Astrocyte (in vitro differentiated cells and primary cell): Measurements from ENCODE around the gene ALAD. TPM values are rescaled to one million over a fixed set of nuclear protein-coding genes. Genes with fewer than 3 reads are reported as not detected.

Experiments used
- DNase-seq: peaks from one replicate; pipeline ENCODE4 v3.0.0-alpha.2; 2010; ENCODE audit warnings: low read depth
- FAIRE-seq: peaks from 2 replicates; lab custom pipeline; 2011; peaks lifted over from hg19 to GRCh38; lab: Jason Lieb, UNC
- H2AFZ ChIP-seq: 2 replicates; pipeline ENCODE4 v1.6.0; 2012; ENCODE audit warnings: low read depth, low read length, inconsistent platforms
- H3K27ac ChIP-seq: 2 replicates; pipeline ENCODE4 v1.5.1; 2011; ENCODE audit warnings: low read depth, low read length, inconsistent platforms
- H3K27me3 ChIP-seq: 2 replicates; pipeline ENCODE4 v1.6.0; 2011; ENCODE audit warnings: low read length, inconsistent platforms; ENCODE audit not compliant: insufficient read depth
- H3K36me3 ChIP-seq: 2 replicates; pipeline ENCODE4 v1.5.1; 2011; ENCODE audit warnings: low read length, inconsistent platforms; ENCODE audit not compliant: insufficient read depth
- H3K4me1 ChIP-seq: 2 replicates; pipeline ENCODE4 v1.5.1; 2011; ENCODE audit warnings: low read length, inconsistent platforms; ENCODE audit not compliant: insufficient read depth
- H3K4me2 ChIP-seq: 2 replicates; pipeline ENCODE4 v1.6.0; 2012; ENCODE audit warnings: low read length, inconsistent platforms
- H3K4me3 ChIP-seq: 2 replicates; pipeline ENCODE4 v1.5.1; 2011; ENCODE audit warnings: low read depth, mild to moderate bottlenecking, low read length, inconsistent platforms; ENCODE audit not compliant: insufficient read depth
- H3K79me2 ChIP-seq: 2 replicates; pipeline ENCODE4 v1.6.0; 2012; ENCODE audit warnings: mild to moderate bottlenecking, low read length, inconsistent platforms; ENCODE audit not compliant: insufficient read depth
- H3K9ac ChIP-seq: 2 replicates; pipeline ENCODE4 v1.6.0; 2012; ENCODE audit warnings: mild to moderate bottlenecking, low read length, inconsistent platforms
- H3K9me3 ChIP-seq: 2 replicates; pipeline ENCODE4 v1.5.1; 2012; ENCODE audit warnings: low read depth, mild to moderate bottlenecking, low read length, inconsistent platforms; ENCODE audit not compliant: insufficient read depth
- H4K20me1 ChIP-seq: 2 replicates; pipeline ENCODE4 v1.6.0; 2012; ENCODE audit warnings: low read length, inconsistent platforms; ENCODE audit not compliant: insufficient read depth
- H3K27ac Mint-ChIP-seq: one replicate; pipeline ENCODE4 v1.8.0; 2021; ENCODE audit warnings: mild to moderate bottlenecking, mixed read lengths; ENCODE audit not compliant: unreplicated experiment
- H3K27me3 Mint-ChIP-seq: one replicate; pipeline ENCODE4 v1.8.0; 2021; ENCODE audit warnings: low read depth, mixed read lengths; ENCODE audit not compliant: unreplicated experiment
- H3K36me3 Mint-ChIP-seq: one replicate; pipeline ENCODE4 v1.8.0; 2021; ENCODE audit warnings: low read depth, mixed read lengths; ENCODE audit not compliant: unreplicated experiment
- H3K4me1 Mint-ChIP-seq: one replicate; pipeline ENCODE4 v1.8.0; 2021; ENCODE audit warnings: low read depth, mixed read lengths; ENCODE audit not compliant: unreplicated experiment
- H3K4me3 Mint-ChIP-seq: one replicate; pipeline ENCODE4 v1.8.0; 2021; ENCODE audit warnings: mild to moderate bottlenecking, moderate library complexity, mixed read lengths; ENCODE audit not compliant: unreplicated experiment
- H3K9me3 Mint-ChIP-seq: one replicate; pipeline ENCODE4 v1.8.0; 2021; ENCODE audit warnings: mild to moderate bottlenecking, mixed read lengths; ENCODE audit not compliant: unreplicated experiment
- EZH2 ChIP-seq: IDR thresholded peaks from 2 replicates; pipeline ENCODE4 v1.6.1; 2012; ENCODE audit warnings: mild to moderate bottlenecking, low read length, inconsistent platforms; ENCODE audit not compliant: insufficient read depth
- total RNA-seq: library from RNA; stranded (reverse); gene quantifications from 2 replicates; pipeline ENCODE4 v1.2.1, GENCODE V29; 2021
- TF ChIP-seq, protein P1 (sequence below): IDR thresholded peaks from 2 replicates; pipeline ENCODE4 v1.5.1; 2011; ENCODE audit warnings: low read depth, mild to moderate bottlenecking, inconsistent platforms, low read length, moderate library complexity; ENCODE audit not compliant: insufficient read depth

Gene ALAD
- total RNA-seq, 1 donor from 2014 or later: 20.7 TPM

DNA sequence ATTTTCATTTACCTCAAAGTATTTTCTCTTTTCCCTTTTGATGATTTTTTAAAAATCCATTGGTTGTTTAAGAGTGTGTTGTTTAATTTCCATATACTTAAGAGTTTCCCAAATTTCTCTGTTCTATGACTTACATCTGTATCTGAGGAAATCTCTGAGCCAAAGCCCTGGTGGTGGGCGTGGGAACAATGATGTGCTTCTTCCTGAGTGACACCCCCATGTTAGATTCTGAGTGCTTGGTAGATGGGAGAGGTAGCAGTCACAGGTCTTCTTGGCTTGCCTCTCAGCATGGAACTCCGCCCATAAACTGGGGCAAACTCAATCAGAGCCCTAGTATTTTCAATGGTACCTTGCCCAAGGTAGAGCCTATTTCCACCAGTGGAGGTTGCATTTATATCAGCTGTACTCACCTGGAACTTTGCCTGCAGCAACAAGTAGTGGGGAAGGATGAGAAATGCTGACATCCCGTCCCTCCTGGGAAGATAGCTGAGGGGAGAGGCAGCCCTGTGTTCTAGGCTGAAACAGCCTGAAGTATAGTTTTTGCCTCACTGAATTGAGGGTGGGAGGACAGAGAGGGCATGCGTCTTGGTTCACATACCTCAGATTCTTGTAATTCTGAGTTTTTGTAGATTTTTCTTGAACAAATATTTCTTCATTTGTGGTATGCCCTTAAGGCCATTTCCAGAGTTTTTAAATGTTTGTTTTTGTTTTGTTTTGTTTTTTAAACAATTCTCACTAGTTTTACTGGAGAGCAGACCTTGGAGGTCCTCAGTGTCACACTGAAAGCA is 35.8 kb upstream of the ALAD start:
- Histone ChIP-seq H2AFZ (no peak overlapping the region), H3K36me3 (no peaks in the 10 kb centered on the region), H3K4me2 (no peak overlapping the region), H3K9me3 (no peaks in the 10 kb centered on the region), H3K4me3 (no peak overlapping the region), H3K4me1 (no peaks in the 10 kb centered on the region), H3K9ac (no peak overlapping the region), H3K27me3 (no peaks in the 10 kb centered on the region), H4K20me1 (no peaks in the 10 kb centered on the region), H3K27ac (no peak overlapping the region), H3K79me2 (no peaks in the 10 kb centered on the region)
- peaks cover 1% of the 10 kb centered on the region for H3K36me3 Mint-ChIP-seq
- peaks cover 5% of the 10 kb centered on the region for H3K4me1 Mint-ChIP-seq
- TF ChIP-seq, protein P1, sequence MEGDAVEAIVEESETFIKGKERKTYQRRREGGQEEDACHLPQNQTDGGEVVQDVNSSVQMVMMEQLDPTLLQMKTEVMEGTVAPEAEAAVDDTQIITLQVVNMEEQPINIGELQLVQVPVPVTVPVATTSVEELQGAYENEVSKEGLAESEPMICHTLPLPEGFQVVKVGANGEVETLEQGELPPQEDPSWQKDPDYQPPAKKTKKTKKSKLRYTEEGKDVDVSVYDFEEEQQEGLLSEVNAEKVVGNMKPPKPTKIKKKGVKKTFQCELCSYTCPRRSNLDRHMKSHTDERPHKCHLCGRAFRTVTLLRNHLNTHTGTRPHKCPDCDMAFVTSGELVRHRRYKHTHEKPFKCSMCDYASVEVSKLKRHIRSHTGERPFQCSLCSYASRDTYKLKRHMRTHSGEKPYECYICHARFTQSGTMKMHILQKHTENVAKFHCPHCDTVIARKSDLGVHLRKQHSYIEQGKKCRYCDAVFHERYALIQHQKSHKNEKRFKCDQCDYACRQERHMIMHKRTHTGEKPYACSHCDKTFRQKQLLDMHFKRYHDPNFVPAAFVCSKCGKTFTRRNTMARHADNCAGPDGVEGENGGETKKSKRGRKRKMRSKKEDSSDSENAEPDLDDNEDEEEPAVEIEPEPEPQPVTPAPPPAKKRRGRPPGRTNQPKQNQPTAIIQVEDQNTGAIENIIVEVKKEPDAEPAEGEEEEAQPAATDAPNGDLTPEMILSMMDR: no peak
- TF ChIP-seq EZH2: no peak
- no peak overlapping the region for H3K4me3 Mint-ChIP-seq
- peaks cover 10% of the 10 kb centered on the region for H3K27me3 Mint-ChIP-seq
- no peak overlapping the region for H3K27ac Mint-ChIP-seq
- FAIRE-seq (no peak), DNase-seq (peak; percentile 14)
- peaks cover 5% of the 10 kb centered on the region for H3K9me3 Mint-ChIP-seq

DNA sequence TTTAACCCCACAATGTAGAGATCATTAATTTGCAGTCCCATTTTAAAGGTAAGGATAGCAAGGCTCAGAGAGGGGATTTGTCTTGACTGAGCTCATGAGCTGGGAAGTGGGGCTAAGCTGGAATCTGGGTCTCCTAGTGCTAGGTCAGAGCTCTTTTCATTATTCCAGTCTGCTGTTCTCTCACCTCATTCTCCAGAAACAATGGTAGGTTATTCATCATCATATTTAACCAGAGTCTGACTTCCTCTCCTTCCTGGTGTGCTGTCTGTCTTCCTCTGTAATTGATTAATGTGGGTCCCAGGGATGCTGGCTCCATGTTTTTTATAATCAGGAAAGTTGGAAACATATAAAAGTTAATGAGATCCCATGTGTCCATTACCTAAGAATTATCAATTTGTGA is 30.1 kb upstream of the ALAD start:
- no peak overlapping the region for H3K27ac ChIP-seq
- Mint-ChIP-seq H3K36me3 (peaks cover 1% of the 10 kb centered on the region), H3K9me3 (no peaks in the 10 kb centered on the region), H3K27me3 (peaks cover 28% of the 10 kb centered on the region), H3K4me1 (no peaks in the 10 kb centered on the region), H3K4me3 (no peak overlapping the region), H3K27ac (no peak overlapping the region)
- no peaks in the 10 kb centered on the region for H3K36me3 ChIP-seq
- no peak overlapping the region for H3K4me3 ChIP-seq
- TF ChIP-seq, protein P1: no peak
- TF ChIP-seq EZH2: no peak
- DNase-seq: no peak
- no peaks in the 10 kb centered on the region for H3K4me1 ChIP-seq
- no peaks in the 10 kb centered on the region for H4K20me1 ChIP-seq
- H3K9me3 ChIP-seq: no peaks in the 10 kb centered on the region
- no peak for FAIRE-seq
- H3K4me2 ChIP-seq: no peak overlapping the region
- H3K9ac ChIP-seq: no peak overlapping the region
- peaks cover 2% of the 10 kb centered on the region for H3K27me3 ChIP-seq
- no peaks in the 10 kb centered on the region for H3K79me2 ChIP-seq
- H2AFZ ChIP-seq: no peak overlapping the region

DNA sequence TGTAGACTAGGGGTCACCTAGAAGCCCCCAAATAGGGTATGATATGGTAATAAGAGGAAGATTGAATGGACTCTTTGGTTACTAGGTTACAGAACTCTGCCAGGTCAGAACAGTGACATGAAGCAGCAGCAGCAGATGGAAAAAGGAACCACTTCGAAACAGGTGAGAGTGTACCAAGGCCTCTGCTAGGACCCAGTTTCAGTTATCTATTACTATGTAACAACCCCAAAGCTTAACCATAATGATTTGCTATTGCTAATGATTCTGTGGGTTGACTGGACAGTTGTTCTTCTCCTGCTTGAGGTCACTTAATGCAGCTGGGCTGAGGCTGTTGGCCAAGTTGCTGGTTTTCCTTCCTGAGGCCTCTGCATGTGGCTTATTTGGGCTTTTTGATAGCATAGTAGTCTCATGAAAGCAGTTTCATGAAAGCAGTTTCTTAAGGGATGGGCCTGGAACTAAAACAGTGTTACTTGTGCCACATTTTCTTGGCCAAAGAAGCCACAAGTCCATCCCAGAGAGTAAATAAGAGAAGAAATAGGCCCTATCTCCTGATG is 27.1 kb upstream of the ALAD start:
- H3K27me3 Mint-ChIP-seq: peaks cover 45% of the 10 kb centered on the region

More for the DNA sequence above, 27.1 kb upstream of the ALAD start:
- TF ChIP-seq, protein P1: no peak
- TF ChIP-seq EZH2: no peak
- H2AFZ ChIP-seq: no peak overlapping the region
- H3K9ac ChIP-seq: no peak overlapping the region
- FAIRE-seq: no peak
- H3K9me3 ChIP-seq: no peaks in the 10 kb centered on the region
- H4K20me1 ChIP-seq: no peaks in the 10 kb centered on the region
- Mint-ChIP-seq H3K4me1 (peaks cover 2% of the 10 kb centered on the region), H3K36me3 (no peaks in the 10 kb centered on the region), H3K27ac (no peak overlapping the region), H3K9me3 (no peaks in the 10 kb centered on the region), H3K4me3 (no peak overlapping the region)
- H3K4me2 ChIP-seq: no peak overlapping the region
- no peaks in the 10 kb centered on the region for H3K79me2 ChIP-seq
- H3K4me3 ChIP-seq: no peak overlapping the region
- H3K27me3 ChIP-seq: peaks cover 10% of the 10 kb centered on the region
- no peak overlapping the region for H3K27ac ChIP-seq
- no peak for DNase-seq
- H3K4me1 ChIP-seq: no peaks in the 10 kb centered on the region
- H3K36me3 ChIP-seq: no peaks in the 10 kb centered on the region
